K562 (cell line): Measurements from ENCODE around the gene MYO1D. TPM values are rescaled to one million over a fixed set of nuclear protein-coding genes. Genes with fewer than 3 reads are reported as not detected.

Source experiments
- ATAC-seq: fragments of 200-7000 bp; cut with Tn5 transposase; 3 replicates; pipeline ENCODE4 v1.9.1; 2020; ENCODE audit warnings: moderate library complexity
- BruUV-seq: library from RNA; stranded (reverse); fragments of 400-500 nt; replicated peaks from 2 replicates; lab custom pipeline; 2021; lab: Mats Ljungman, UMichigan
- CTCF ChIA-PET: fragments of 300-600 bp; formaldehyde crosslinking; extraction: SDS; loops from one replicate; lab custom pipeline; 2021; ENCODE audit warnings: low intra/inter-chr PET ratio; lab: Yijun Ruan, JAX
- POLR2A ChIA-PET: fragments of 300-600, 350-650 bp; sonication (Branson Sonifier 250); formaldehyde crosslinking; extraction: SDS; loops from one replicate; lab custom pipeline; 2021; ENCODE audit warnings: antibody characterized with exemption, inconsistent platforms; lab: Yijun Ruan, JAX
- DNase-seq, 4 experiments: peaks; one replicate each; pipeline versions ENCODE4 v3.0.0 to v3.0.0-alpha.2; 2011 to 2018; ENCODE audit warnings: low spot score in 3 of 4, mixed read lengths in 3 of 4; ENCODE audit errors: extremely low read depth in 1 of 4
- FAIRE-seq: peaks from 2 replicates; lab custom pipeline; 2011; peaks lifted over from hg19 to GRCh38; lab: Jason Lieb, UNC
- H2AFZ ChIP-seq: 2 replicates; pipeline ENCODE4 v1.6.0; 2011; ENCODE audit warnings: low read depth, low read length, control low read depth, inconsistent platforms
- H3K27ac ChIP-seq: fragments of 200-600 bp; 3 replicates; pipeline ENCODE4 v1.8.0; 2011; ENCODE audit warnings: low read depth, mild to moderate bottlenecking, control low read depth, inconsistent platforms, low read length, moderate library complexity, mixed read lengths; ENCODE audit errors: extremely low read depth
- H3K27me3 ChIP-seq, 2 experiments: fragments of 300-600 bp in 1 of 2; 2 replicates in 1 of 2; 3 replicates in 1 of 2; pipeline versions ENCODE4 v1.6.0 to v1.8.0; 2011; ENCODE audit warnings: inconsistent platforms in 2 of 2, low read length in 2 of 2, mild to moderate bottlenecking in 1 of 2, mixed read lengths in 1 of 2, moderate library complexity in 1 of 2; ENCODE audit not compliant: control insufficient read depth in 2 of 2, insufficient read depth in 2 of 2
- H3K36me3 ChIP-seq: fragments of 300-600 bp; 3 replicates; pipeline ENCODE4 v1.8.0; 2011; ENCODE audit warnings: mild to moderate bottlenecking, low read length, inconsistent platforms; ENCODE audit not compliant: control insufficient read depth, insufficient read depth
- H3K4me1 ChIP-seq, 2 experiments: fragments of 200-600 bp in 1 of 2; replicated peaks in 1 of 2; 2 replicates in 1 of 2; 3 replicates in 1 of 2; pipeline versions ENCODE4 v1.5.1 to v1.8.0; 2011; ENCODE audit warnings: inconsistent platforms in 2 of 2, low read length in 2 of 2, mild to moderate bottlenecking in 1 of 2, mixed read lengths in 1 of 2, moderate library complexity in 1 of 2; ENCODE audit not compliant: control insufficient read depth in 2 of 2, insufficient read depth in 2 of 2
- H3K4me2 ChIP-seq: 2 replicates; pipeline ENCODE4 v1.6.1; 2011; ENCODE audit warnings: low read length, control low read depth, inconsistent platforms, mixed read lengths; ENCODE audit not compliant: insufficient read depth
- H3K4me3 ChIP-seq: fragments of 200-600 bp; sonication (generic), shearing (Covaris generic); 2 replicates; pipeline ENCODE4 v1.5.1; 2016; ENCODE audit warnings: control low read depth, inconsistent platforms
- H3K79me2 ChIP-seq: fragments of 200-600 bp; 3 replicates; pipeline ENCODE4 v1.8.0; 2011; ENCODE audit warnings: low read length, inconsistent platforms; ENCODE audit not compliant: control insufficient read depth, insufficient read depth
- H3K9ac ChIP-seq, 2 experiments: 2 replicates each; pipeline versions ENCODE4 v1.6.0 to v1.6.1; 2011; ENCODE audit warnings: low read depth in 2 of 2, low read length in 2 of 2, control low read depth in 1 of 2, inconsistent platforms in 1 of 2, mild to moderate bottlenecking in 1 of 2, mixed read lengths in 1 of 2; ENCODE audit not compliant: insufficient read depth in 1 of 2
- H3K9me1 ChIP-seq: one replicate; pipeline ENCODE4 v1.6.0; 2011; ENCODE audit warnings: inconsistent platforms, mild to moderate bottlenecking, low read length, moderate library complexity; ENCODE audit not compliant: control insufficient read depth, insufficient read depth
- H3K9me3 ChIP-seq: replicated peaks from 2 replicates; pipeline ENCODE4 v1.5.1; 2011; ENCODE audit warnings: low read depth, low read length, inconsistent platforms; ENCODE audit not compliant: control insufficient read depth, insufficient read depth
- H4K20me1 ChIP-seq: replicated peaks from 2 replicates; pipeline ENCODE4 v1.6.1; 2011; ENCODE audit warnings: low read length, inconsistent platforms, mixed read lengths; ENCODE audit not compliant: control insufficient read depth, insufficient read depth
- AFF1 ChIP-seq, 2 experiments: fragments of 450-650 bp; IDR thresholded peaks; 2 replicates each; pipeline ENCODE4 v1.6.1; 2018; ENCODE audit warnings: mild to moderate bottlenecking in 2 of 2, low read depth in 1 of 2; ENCODE audit not compliant: partially characterized antibody in 2 of 2
- BHLHE40 ChIP-seq: IDR thresholded peaks from 2 replicates; pipeline ENCODE4 v1.6.1; 2011; ENCODE audit warnings: low read length, improper control_type of control experiment
- CBX3 ChIP-seq, 2 experiments: IDR thresholded peaks; 1 replicate in 1 of 2; 2 replicates in 1 of 2; pipeline ENCODE4 v1.6.1; 2012; ENCODE audit warnings: inconsistent platforms in 2 of 2, low read length in 2 of 2, borderline replicate concordance in 1 of 2, control low read depth in 1 of 2
- CEBPB ChIP-seq: fragments of 450-650 bp; IDR thresholded peaks from 2 replicates; pipeline ENCODE4 v1.6.1; 2016; ENCODE audit warnings: missing genetic modification characterization, missing compliant biosample characterization
- HNRNPH1 ChIP-seq: fragments of 200-400 bp; formaldehyde crosslinking; optimal IDR thresholded peaks from 2 replicates; pipeline ENCODE3; 2017; ENCODE audit warnings: low read depth, mild to moderate bottlenecking, low read length, moderate library complexity
- TAL1 ChIP-seq: fragments of 450-650 bp; IDR thresholded peaks from 2 replicates; pipeline ENCODE4 v1.6.1; 2016; ENCODE audit warnings: mild to moderate bottlenecking
- ZNF165 ChIP-seq: fragments of 250-450 bp; sonication (Bioruptor Pico); IDR thresholded peaks from 2 replicates; pipeline ENCODE4 v1.4.0; 2020; ENCODE audit warnings: borderline replicate concordance
- WGBS: fragments of 100-300 bp; shearing (Covaris generic); methylation state at CpG from one replicate; pipeline ENCODE4 v1.1.6; 2016; ENCODE audit warnings: low coverage, mixed read lengths; ENCODE audit not compliant: insufficient coverage; ENCODE audit errors: missing lambda C conversion rate; 5-methylcytosine and 5-hydroxymethylcytosine counted together
- in situ Hi-C: fragments of 300-500 bp; cut with MboI; formaldehyde crosslinking; loops from 4 replicates; pipeline ENCODE4 v1.15.0; 2018; ENCODE audit warnings: inconsistent platforms, mixed read lengths
- intact Hi-C: fragments of 100-400 bp; cut with micrococcal nuclease; formaldehyde crosslinking; loops from 2 replicates; pipeline ENCODE4 v1.14.2; 2022
- polyA plus RNA-seq, 8 experiments: library from polyadenylated mRNA; depleted of rRNA in 4 of 8; stranded (reverse) in 5 of 8; unstranded in 3 of 8; fragments of >200 nt; fragmentation: Nextera tagmentation in 2 of 8; fragmentation: Illumina TruSeq in 1 of 8; extraction: Ambion mirVana in 2 of 8; extraction: Trizol in 1 of 8; gene quantifications; 2 replicates each; pipeline versions ENCODE4 v1.2.1 to v1.2.3, GENCODE V29; 2011 to 2014; ENCODE audit warnings: inconsistent platforms in 1 of 8, missing spikeins in 1 of 8
- total RNA-seq, 7 experiments: library from RNA; depleted of rRNA in 6 of 7; stranded (reverse); fragments of >200 nt in 6 of 7; fragmentation: Illumina TruSeq in 2 of 7; extraction: Trizol in 2 of 7; gene quantifications; 2 replicates each; pipeline versions ENCODE4 v1.2.1 to v1.2.3, GENCODE V29; 2011 to 2021; ENCODE audit warnings: low replicate concordance in 1 of 7
- TF ChIP-seq, protein P1 (sequence below): fragments of 150-350 bp; conservative IDR thresholded peaks from 2 replicates; pipeline ENCODE4 v1.6.1; 2014; ENCODE audit warnings: low read length
- TF ChIP-seq, protein P2 (sequence below): IDR thresholded peaks from 3 replicates; pipeline ENCODE4 v1.6.1; 2011; ENCODE audit warnings: borderline replicate concordance, mild to moderate bottlenecking; ENCODE audit not compliant: insufficient read length, insufficient read depth

Gene MYO1D
- total and polyA plus RNA-seq, 9 of the 15 experiments (the other 6 are each of a cell fraction or from before 2014, with no cell fraction given) = 2.1 to 71.2 (median 45.4) TPM

DNA sequence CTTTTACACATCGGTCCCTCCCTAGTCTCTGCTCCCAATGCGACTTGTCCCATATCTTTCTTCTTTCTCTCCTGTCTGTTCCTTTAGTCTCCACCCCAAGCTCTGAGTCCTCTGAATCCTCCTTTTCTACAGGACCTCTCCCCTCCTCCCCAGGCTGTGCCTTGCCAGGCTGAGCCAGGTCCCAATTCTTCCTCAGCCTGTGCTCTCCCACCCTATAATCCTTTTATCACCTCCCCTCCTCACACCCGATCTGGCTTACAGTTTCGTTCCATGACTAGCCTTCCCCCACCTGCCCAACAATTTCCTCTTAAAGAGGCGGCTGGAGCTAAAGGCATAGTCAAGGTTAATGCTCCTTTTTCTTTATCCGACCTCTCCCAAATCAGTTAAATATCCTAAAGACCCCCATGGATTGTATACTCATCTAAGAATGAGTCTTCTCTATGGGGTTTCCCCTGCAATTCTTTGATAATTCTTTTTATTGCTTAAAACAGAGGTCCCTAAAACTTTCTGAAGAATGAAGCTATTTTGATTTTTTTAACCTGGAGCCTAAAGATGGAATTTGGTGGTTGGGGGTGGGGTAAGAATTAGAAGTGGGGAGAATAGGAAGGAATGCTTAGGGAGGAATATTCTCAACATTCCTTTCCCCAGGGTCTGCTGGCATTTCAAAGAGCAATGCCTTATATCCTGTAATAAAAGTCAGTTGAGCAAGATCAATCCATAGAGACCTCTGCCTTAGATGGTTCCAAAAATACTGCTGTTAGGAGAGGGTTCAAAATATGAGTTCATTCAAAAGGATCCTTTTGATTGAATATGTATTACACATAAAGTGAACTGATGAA is 102.8 kb downstream of the MYO1D start (continued):
- no peak for TF ChIP-seq BHLHE40
- TF ChIP-seq, protein P1, sequence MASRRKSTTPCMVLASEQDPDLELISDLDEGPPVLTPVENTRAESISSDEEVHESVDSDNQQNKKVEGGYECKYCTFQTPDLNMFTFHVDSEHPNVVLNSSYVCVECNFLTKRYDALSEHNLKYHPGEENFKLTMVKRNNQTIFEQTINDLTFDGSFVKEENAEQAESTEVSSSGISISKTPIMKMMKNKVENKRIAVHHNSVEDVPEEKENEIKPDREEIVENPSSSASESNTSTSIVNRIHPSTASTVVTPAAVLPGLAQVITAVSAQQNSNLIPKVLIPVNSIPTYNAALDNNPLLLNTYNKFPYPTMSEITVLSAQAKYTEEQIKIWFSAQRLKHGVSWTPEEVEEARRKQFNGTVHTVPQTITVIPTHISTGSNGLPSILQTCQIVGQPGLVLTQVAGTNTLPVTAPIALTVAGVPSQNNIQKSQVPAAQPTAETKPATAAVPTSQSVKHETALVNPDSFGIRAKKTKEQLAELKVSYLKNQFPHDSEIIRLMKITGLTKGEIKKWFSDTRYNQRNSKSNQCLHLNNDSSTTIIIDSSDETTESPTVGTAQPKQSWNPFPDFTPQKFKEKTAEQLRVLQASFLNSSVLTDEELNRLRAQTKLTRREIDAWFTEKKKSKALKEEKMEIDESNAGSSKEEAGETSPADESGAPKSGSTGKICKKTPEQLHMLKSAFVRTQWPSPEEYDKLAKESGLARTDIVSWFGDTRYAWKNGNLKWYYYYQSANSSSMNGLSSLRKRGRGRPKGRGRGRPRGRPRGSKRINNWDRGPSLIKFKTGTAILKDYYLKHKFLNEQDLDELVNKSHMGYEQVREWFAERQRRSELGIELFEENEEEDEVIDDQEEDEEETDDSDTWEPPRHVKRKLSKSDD = no peak
- TF ChIP-seq ZNF165 (CRISPR knock-in tag) = no peak
- no peak for TF ChIP-seq CBX3 (IDR thresholded peaks at IDR 0.05; ENCODE audit: borderline replicate concordance in 1 of 2, low read length in 2 of 2)

DNA sequence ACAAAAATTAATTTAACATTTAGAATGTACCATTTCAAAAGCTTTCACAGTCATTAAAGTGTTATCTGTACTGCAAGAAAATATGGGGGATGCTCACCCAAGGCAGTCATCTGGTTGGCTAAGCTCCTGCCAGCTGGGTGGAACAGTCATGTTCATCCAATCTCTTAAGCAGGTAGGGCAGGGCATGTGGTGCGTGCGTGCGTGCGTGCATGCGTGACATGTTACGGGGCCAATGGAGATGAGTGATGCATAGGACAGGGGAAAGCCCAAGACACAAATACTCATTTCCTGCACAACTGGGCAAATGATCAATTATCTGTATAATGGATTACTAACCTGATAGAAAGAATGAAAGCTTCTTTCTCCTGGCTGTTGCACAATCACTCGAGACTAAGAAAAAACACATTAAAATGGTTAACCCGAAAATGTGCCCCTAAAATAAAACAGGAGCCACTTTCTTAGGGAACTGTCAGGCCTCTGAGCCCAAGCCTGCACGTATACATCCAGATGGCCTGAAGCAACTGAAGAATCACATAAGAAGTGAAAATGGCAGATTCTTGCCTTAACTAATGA is 104.4 kb downstream of the MYO1D start:
- in situ Hi-C loops = no loop called here
- no peak for FAIRE-seq
- no peak for TF ChIP-seq TAL1
- TF ChIP-seq HNRNPH1 = no peak
- peak; percentile 47 for TF ChIP-seq CEBPB (tag)
- TF ChIP-seq, protein P2, sequence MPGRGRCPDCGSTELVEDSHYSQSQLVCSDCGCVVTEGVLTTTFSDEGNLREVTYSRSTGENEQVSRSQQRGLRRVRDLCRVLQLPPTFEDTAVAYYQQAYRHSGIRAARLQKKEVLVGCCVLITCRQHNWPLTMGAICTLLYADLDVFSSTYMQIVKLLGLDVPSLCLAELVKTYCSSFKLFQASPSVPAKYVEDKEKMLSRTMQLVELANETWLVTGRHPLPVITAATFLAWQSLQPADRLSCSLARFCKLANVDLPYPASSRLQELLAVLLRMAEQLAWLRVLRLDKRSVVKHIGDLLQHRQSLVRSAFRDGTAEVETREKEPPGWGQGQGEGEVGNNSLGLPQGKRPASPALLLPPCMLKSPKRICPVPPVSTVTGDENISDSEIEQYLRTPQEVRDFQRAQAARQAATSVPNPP = no peak
- no peak for TF ChIP-seq AFF1 (IDR thresholded peaks at IDR 0.05; ENCODE audit: low read depth in 1 of 2, partially characterized antibody in 2 of 2)

More for the DNA sequence above, 104.4 kb downstream of the MYO1D start:
- peaks cover 34% of the 10 kb centered on the region; the same call in 2 of the 3 replicates for H3K36me3 ChIP-seq
- ATAC-seq (no peak), DNase-seq (no peak)
- H2AFZ ChIP-seq = no peak overlapping the region
- ChIA-PET POLR2A (interaction anchor here (0.6 kb wide), 2 partner anchors 175 to 220 kb away, joined by 3 to 4 read pairs; no protein-coding TSS in a partner anchor), CTCF (no interaction called here)
- H4K20me1 ChIP-seq = no peaks in the 10 kb centered on the region
- no TSS peak for BruUV-seq
- no peak overlapping the region for H3K4me2 ChIP-seq
- H3K79me2 ChIP-seq = no peaks in the 10 kb centered on the region
- WGBS = 91% methylated on average over 9 of the region's 9 CpGs
- no peak overlapping the region for H3K9ac ChIP-seq
- H3K27ac ChIP-seq = no peak overlapping the region
- no peaks in the 10 kb centered on the region for H3K4me1 ChIP-seq
- H3K27me3 ChIP-seq = no peaks in the 10 kb centered on the region
- intact Hi-C loops = no loop called here
- H3K9me1 ChIP-seq = no peaks in the 10 kb centered on the region
- no peak overlapping the region for H3K4me3 ChIP-seq
- no peaks in the 10 kb centered on the region for H3K9me3 ChIP-seq
